ENCODE results near the gene CYP20A1.

GRCh38 chr2:203352604-203353255, 113.9 kb downstream of the CYP20A1 start:
- TF ChIP-seq ZNF274 (IDR thresholded peaks at IDR 0.05; ENCODE audit: low read depth, low read length): no peak
- no peak for TF ChIP-seq YY1 (IDR thresholded peaks at IDR 0.05; ENCODE audit: insufficient read depth, insufficient read length)
- no peak for TF ChIP-seq SUZ12 (IDR thresholded peaks at IDR 0.05; ENCODE audit: extremely low read depth, insufficient read depth, insufficient read length)
